HG03039 (cell line): Measurements from ENCODE around the gene KDM4F.

ENCODE experiments used
- ATAC-seq: cut with Tn5 transposase; IDR thresholded peaks from one replicate; pipeline ENCODE4 v1.9.1; 2021; ENCODE audit warnings: mild to moderate bottlenecking, moderate library complexity; ENCODE audit not compliant: unreplicated experiment

Gene KDM4F

DNA sequence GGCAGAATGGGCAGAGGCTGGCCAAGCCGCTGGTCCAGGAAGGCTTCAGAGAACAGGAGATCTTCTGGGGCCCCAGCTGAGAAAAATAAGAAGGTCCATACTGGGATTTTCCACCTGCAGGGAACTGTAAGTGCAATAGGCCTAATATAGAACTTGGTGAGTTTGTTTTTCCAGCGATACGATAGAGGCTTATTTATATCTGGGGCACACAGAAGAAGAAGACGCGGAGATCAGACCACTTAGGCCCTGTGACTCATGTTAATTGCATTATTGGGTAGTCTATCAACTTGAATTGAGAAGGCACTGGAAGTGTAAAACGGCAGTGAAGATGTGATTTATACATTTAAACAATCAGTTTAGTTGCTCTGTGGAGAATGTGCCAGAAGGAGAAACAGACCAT is 9.8 kb downstream of the KDM4F start:
- no peak for ATAC-seq

GRCh38 chr11:95065336-95065735 is 16.1 kb downstream of the KDM4F start:
- no peak for ATAC-seq

DNA sequence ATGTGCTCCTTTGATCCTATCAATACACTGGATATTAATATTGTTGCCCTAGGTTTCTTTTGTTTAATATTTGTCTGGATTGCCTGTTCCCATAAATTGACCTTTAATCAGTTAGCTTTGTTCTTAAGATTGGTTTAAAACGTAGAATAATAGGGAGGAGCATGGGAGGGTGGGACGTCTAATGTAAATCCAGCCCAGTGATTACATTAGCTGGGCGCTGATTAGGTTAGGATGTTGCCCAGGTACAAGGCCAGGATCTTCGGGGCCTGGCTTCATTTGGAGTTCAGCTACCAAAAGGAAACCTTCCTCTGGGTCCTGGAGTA is 17.5 kb downstream of the KDM4F start, which contains the start of gene SRSF8:
Gene SRSF8 (plus strand): TSS at position 204 of the 323 bp plus-strand sequence. CDS start 308 bp downstream, outside the sequence.
- peak; percentile 37 for ATAC-seq

- ATAC-seq = peak; percentile 53
Measured at GRCh38 chr11:95067039-95067840, 18.0 kb downstream of the KDM4F start.

- ATAC-seq = no peak
Measured at GRCh38 chr11:95067841-95068219, 18.6 kb downstream of the KDM4F start.

GRCh38 chr11:95068549-95068948 is 19.3 kb downstream of the KDM4F start:
- peak; percentile 54 for ATAC-seq

DNA sequence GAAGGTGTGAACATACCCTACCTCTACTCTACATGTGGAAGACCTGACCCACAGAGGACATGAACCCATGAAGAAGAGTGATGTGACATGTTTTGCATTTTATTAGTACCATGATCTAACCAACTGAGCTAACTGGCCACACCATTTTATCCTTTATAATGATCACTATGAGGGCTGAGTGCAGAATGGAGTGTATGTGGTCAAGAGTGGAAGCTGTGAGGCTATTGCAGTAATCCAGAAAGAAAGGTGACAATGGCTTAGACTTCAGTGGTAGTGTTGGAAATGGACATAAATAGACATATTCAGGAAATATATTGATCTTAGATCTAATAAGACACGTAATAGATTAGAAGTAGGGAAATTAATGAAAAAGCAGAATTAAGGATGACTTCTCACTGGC is 21.2 kb downstream of the KDM4F start:
- no peak for ATAC-seq

- ATAC-seq = no peak
Measured at GRCh38 chr11:95072948-95073347, 23.7 kb downstream of the KDM4F start.

DNA sequence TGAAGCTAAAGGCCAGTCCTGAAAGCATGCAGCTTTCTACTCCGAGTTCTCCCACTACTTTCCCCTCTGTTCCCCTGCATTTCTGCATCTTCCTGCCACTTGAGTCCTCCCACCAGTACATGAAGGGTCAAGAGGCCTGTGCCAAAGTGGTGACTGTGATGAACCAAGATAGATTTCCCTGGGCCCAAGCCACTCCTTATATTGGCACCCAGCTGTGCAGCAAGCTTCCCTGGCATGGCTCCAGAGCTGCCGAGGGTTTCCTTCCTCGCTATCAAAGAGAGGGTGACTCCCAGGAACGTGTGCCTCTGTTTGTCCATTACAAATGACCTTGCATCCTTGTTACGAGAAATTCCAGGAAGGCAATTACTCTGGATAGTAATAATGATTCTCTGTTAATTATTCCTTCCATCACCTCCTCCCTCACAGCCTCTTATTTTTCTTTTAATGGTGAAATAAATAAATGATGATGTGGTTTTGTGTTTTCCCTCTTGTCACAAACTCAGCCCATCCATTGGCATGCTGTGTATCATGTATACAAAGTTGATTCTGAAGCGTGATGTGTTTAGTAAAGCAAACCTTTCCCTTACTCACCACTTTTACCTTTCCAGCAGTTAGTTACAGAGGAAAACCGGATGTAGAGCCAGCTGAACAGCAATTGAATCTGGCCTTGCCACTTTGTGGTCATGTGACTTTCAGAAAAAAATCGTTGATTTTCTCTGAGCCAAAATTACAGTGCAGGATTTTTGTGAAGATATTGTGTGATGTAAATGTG is 25.8 kb downstream of the KDM4F start:
- no peak for ATAC-seq

- no peak for ATAC-seq
Measured at GRCh38 chr11:95076416-95076815, 27.2 kb downstream of the KDM4F start.

DNA sequence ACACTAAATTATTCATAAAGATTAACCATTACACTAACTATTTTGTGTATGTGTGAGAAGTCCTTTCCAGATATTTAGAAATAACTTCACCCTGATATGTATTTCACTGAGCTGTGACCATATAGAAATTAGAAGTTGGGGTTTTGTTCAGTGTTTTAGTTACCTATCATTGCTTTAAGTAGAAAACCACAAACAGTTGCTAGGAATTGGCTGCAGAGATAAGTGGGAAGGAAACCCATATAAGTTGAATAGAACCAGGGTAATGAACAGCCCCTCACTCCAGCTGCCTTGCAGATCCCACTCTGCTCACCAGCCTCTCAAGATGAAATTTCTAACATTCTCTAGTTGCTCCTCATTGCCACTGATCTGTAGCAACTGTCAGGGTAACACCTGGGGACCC is 27.8 kb downstream of the KDM4F start:
- no peak for ATAC-seq

DNA sequence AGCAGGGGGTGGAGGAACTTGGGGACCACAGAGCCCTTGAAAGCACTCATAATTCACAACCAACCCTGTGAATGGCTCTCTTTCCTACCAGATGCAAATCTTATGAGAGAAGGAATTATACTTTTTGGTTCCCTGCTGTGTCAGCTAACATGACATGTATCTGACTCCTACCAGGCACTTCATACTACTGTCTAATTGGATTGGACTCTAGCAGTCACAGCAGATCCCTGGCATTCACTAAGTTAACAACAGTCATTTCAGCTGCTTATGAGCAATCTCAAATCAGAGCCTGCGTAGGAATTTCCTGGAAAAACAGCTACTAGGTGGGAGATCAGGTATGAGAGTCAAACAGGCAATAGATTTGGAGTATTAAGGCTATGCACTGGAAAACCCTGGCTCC is 29.3 kb downstream of the KDM4F start:
- ATAC-seq = no peak

- ATAC-seq = no peak
Measured at GRCh38 chr11:95081010-95081409, 31.8 kb downstream of the KDM4F start.

GRCh38 chr11:95081412-95081811 is 32.2 kb downstream of the KDM4F start:
- ATAC-seq = no peak

- no peak for ATAC-seq
Measured at GRCh38 chr11:95082576-95083001, 33.4 kb downstream of the KDM4F start.

DNA sequence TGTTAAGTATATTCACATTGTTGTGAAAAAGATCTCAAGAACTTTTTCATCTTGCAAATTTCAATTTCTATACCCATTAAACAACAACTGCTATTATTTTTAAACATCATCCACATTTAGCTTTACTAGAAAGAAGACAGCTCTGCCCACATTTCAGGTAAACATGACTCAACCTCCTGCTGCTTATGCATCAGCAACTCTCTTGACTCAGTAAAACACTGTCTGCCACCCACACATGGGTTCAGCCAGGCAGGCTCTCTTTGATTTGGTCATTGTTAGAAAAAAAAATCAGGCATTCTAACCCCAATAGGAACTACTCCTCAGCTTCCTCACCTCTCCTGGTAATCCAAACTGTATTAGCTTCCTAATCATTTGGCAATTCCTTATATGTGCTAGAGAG is 35.3 kb downstream of the KDM4F start:
- peak; percentile 49 for ATAC-seq

- ATAC-seq = no peak
Measured at GRCh38 chr11:95085117-95085816, 36.0 kb downstream of the KDM4F start.

- no peak for ATAC-seq
Measured at GRCh38 chr11:95086151-95086550, 36.9 kb downstream of the KDM4F start.

- no peak for ATAC-seq
Measured at GRCh38 chr11:95086836-95087570, 37.8 kb downstream of the KDM4F start.

DNA sequence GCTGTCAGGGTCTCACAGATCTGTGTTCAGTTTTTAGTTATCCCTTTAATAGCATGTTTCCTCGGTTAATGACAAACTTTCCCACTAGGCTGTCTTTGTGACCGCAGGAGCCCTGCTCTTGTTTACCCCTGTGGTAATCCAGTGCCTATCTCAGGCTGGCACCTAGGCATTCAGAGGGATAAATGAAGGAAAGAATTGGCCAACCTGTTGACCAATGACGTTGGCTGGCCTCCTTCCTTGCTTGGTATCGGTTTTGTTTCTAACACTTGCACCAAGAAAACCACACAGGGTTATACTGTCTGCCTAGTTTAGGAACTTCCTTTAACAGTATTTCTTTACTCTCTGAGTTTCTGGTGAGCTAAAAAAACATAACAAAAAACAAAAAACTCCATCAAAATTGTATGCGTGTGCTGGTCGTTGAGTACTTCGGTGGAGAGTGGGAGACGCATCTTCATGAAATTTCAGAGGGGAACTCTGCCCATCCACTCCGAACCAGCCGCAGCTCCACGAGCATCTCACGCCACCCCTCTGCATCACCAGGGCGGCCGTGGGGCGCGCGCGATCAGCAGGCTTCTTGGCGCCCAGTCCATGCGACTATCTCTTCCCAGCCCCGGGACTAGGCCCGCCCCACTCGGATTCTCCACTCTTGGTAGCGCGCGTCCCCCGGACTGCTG is 39.9 kb downstream of the KDM4F start:
- ATAC-seq = peak; percentile 51
